ENCODE measurements around the gene OSBPL3. TPM values are rescaled to one million over a fixed set of nuclear protein-coding genes. Genes with fewer than 3 reads are reported as not detected.

Gene OSBPL3
- total and polyA plus RNA-seq, 2 donors (not counting 3 experiments of a cell fraction or from before 2014, with no cell fraction given), result 7.5 to 27.1 TPM

GRCh38 chr7:24914465-24914859 lies 65.5 kb downstream of the OSBPL3 start:
- no peak for FAIRE-seq
- Histone ChIP-seq H3K4me2 (ENCODE audit: insufficient read depth, low read length) (no peak overlapping the region), H3K79me2 (ENCODE audit: control insufficient read depth, insufficient read depth, low read length) (peaks cover 75% of the 10 kb centered on the region), H3K4me3 (replicated peaks in 1 of 3; ENCODE audit: insufficient read depth in 1 of 3, low read depth in 1 of 3, low read length in 3 of 3) (no peak overlapping the region), H3K9me1 (replicated peaks; ENCODE audit: control insufficient read depth, extremely low read depth, insufficient read depth, low read length) (no peaks in the 10 kb centered on the region), H2AFZ (ENCODE audit: low read depth, low read length) (no peak overlapping the region), H3K27me3 (ENCODE audit: control insufficient read depth in 2 of 2, insufficient read depth in 2 of 2, low read length in 2 of 2) (no peaks in the 10 kb centered on the region), H3K9ac (replicated peaks; ENCODE audit: extremely low read depth, insufficient read depth, low read length) (no peak overlapping the region), H4K20me1 (replicated peaks; ENCODE audit: control insufficient read depth, extremely low read depth, insufficient read depth, low read length) (peaks cover 3% of the 10 kb centered on the region), H3K9me3 (replicated peaks; ENCODE audit: control insufficient read depth, insufficient read depth, low read length) (no peaks in the 10 kb centered on the region), H3K27ac (ENCODE audit: insufficient read depth, low read depth, low read length) (no peak overlapping the region), H3K36me3 (ENCODE audit: control insufficient read depth in 2 of 2, extremely low read depth in 1 of 2, insufficient read depth in 2 of 2, low read length in 2 of 2) (no peaks in the 10 kb centered on the region), H3K4me1 (ENCODE audit: control insufficient read depth, extremely low read depth, insufficient read depth, low read length) (peaks cover 25% of the 10 kb centered on the region)
- DNase-seq (ENCODE audit: low read depth, low spot score), result no peak
- dilution Hi-C loops (cut with MboI; ENCODE audit: extremely low pct_ligation_motif_present, low sequenced_read_pairs) (no loop called here), intact Hi-C loops (cut with micrococcal nuclease) (no loop called here)
- BruUV-seq (replicated peaks), result no TSS peak
- ChIA-PET CTCF (interaction anchor here (1.0 to 1.5 kb wide), 2 partner anchors 11 to 23 kb away, joined by 3 to 4 read pairs; no protein-coding TSS in a partner anchor), POLR2A (no interaction called here)
- TF ChIP-seq MYC (IDR thresholded peaks at IDR 0.05; ENCODE audit: low read depth, low read length), result no peak

- Histone ChIP-seq H3K4me2 (ENCODE audit: insufficient read depth, low read length) (no peak overlapping the region), H3K79me2 (ENCODE audit: control insufficient read depth, insufficient read depth, low read length) (peaks cover 75% of the 10 kb centered on the region), H3K27ac (ENCODE audit: insufficient read depth, low read depth, low read length) (no peak overlapping the region), H3K4me3 (replicated peaks in 1 of 3; ENCODE audit: insufficient read depth in 1 of 3, low read depth in 1 of 3, low read length in 3 of 3) (no peak overlapping the region), H3K36me3 (ENCODE audit: control insufficient read depth in 2 of 2, extremely low read depth in 1 of 2, insufficient read depth in 2 of 2, low read length in 2 of 2) (no peaks in the 10 kb centered on the region), H3K4me1 (ENCODE audit: control insufficient read depth, extremely low read depth, insufficient read depth, low read length) (peaks cover 31% of the 10 kb centered on the region), H3K27me3 (ENCODE audit: control insufficient read depth in 2 of 2, insufficient read depth in 2 of 2, low read length in 2 of 2) (no peaks in the 10 kb centered on the region), H3K9me3 (replicated peaks; ENCODE audit: control insufficient read depth, insufficient read depth, low read length) (no peaks in the 10 kb centered on the region), H4K20me1 (replicated peaks; ENCODE audit: control insufficient read depth, extremely low read depth, insufficient read depth, low read length) (peaks cover 3% of the 10 kb centered on the region), H2AFZ (ENCODE audit: low read depth, low read length) (no peak overlapping the region), H3K9ac (replicated peaks; ENCODE audit: extremely low read depth, insufficient read depth, low read length) (no peak overlapping the region), H3K9me1 (replicated peaks; ENCODE audit: control insufficient read depth, extremely low read depth, insufficient read depth, low read length) (no peaks in the 10 kb centered on the region)
- FAIRE-seq, result no peak
- ChIA-PET CTCF (interaction anchor here (1.0 to 1.5 kb wide), 3 partner anchors 12 to 22 kb away, joined by 3 to 4 read pairs (median 3); no protein-coding TSS in a partner anchor), POLR2A (no interaction called here)
- dilution Hi-C loops (cut with MboI; ENCODE audit: extremely low pct_ligation_motif_present, low sequenced_read_pairs) (no loop called here), intact Hi-C loops (cut with micrococcal nuclease) (no loop called here)
- no TSS peak for BruUV-seq (replicated peaks)
- no peak for DNase-seq (ENCODE audit: low read depth, low spot score)
- TF ChIP-seq POLR2AphosphoS5 (IDR thresholded peaks at IDR 0.05; ENCODE audit: insufficient read depth, low read depth, low read length), result no peak
- no peak for TF ChIP-seq MAX (IDR thresholded peaks at IDR 0.05; ENCODE audit: insufficient read depth, insufficient read length)
- TF ChIP-seq GATA2 (IDR thresholded peaks at IDR 0.05; ENCODE audit: insufficient read depth, insufficient read length, low read depth, low read length), result no peak
- TF ChIP-seq MYC (IDR thresholded peaks at IDR 0.05; ENCODE audit: low read depth, low read length), result no peak
- no peak for TF ChIP-seq POLR2A (IDR thresholded peaks at IDR 0.05; ENCODE audit: low read depth, low read length)
- TF ChIP-seq CTCF (IDR thresholded peaks at IDR 0.05; ENCODE audit: extremely low read depth in 1 of 2, insufficient read depth in 1 of 2, low read depth in 1 of 2, low read length in 2 of 2), result no peak
- TF ChIP-seq FOS (IDR thresholded peaks at IDR 0.05; ENCODE audit: borderline replicate concordance, insufficient read depth, low read length), result no peak
- no peak for TF ChIP-seq JUN (IDR thresholded peaks at IDR 0.05; ENCODE audit: borderline replicate concordance, insufficient read depth, insufficient read length, low read depth)
- no peak for TF ChIP-seq EZH2 (IDR thresholded peaks at IDR 0.05; ENCODE audit: borderline replicate concordance, low read depth, low read length, severe bottlenecking)
Measured at GRCh38 chr7:24913801-24914464, 66.0 kb downstream of the OSBPL3 start.

All from endothelial cell of umbilical vein (primary cell).